ENCODE data around the gene AUTS2. TPM values are rescaled to one million over a fixed set of nuclear protein-coding genes. Genes with fewer than 3 reads are reported as not detected.

AUTS2 gene
- total and polyA plus RNA-seq, 2 donors (not counting 1 experiment from before 2014, with no cell fraction given), result 0.60 to 9.1 TPM

- Histone ChIP-seq H3K36me3 (ENCODE audit: control insufficient read depth, insufficient read depth, low read length) (no peaks in the 10 kb centered on the region), H3K27me3 (ENCODE audit: control insufficient read depth, insufficient read depth, low read length) (no peaks in the 10 kb centered on the region), H3K9ac (ENCODE audit: insufficient read depth, low read length) (no peak overlapping the region), H3K9me3 (ENCODE audit: control insufficient read depth, insufficient read depth, low read depth, low read length) (no peaks in the 10 kb centered on the region), H3K79me2 (ENCODE audit: control insufficient read depth, insufficient read depth, low read length) (no peaks in the 10 kb centered on the region), H4K20me1 (ENCODE audit: control insufficient read depth, extremely low read depth, insufficient read depth, low read length) (no peaks in the 10 kb centered on the region), H3K4me1 (ENCODE audit: control insufficient read depth, extremely low read depth, insufficient read depth, low read length) (no peaks in the 10 kb centered on the region), H3K27ac (ENCODE audit: insufficient read depth, low read length) (no peak overlapping the region), H2AFZ (ENCODE audit: low read length) (no peak overlapping the region), H3K4me3 (replicated peaks in 1 of 4; ENCODE audit: control extremely low read depth in 1 of 4, insufficient read depth in 1 of 4, low read depth in 3 of 4, low read length in 4 of 4) (no peak overlapping the region), H3K4me2 (ENCODE audit: extremely low read depth, insufficient read depth, low read length) (no peak overlapping the region)
- TF ChIP-seq EZH2 (IDR thresholded peaks at IDR 0.05; ENCODE audit: low read length, missing control alignments), result no peak
- TF ChIP-seq, protein P1, sequence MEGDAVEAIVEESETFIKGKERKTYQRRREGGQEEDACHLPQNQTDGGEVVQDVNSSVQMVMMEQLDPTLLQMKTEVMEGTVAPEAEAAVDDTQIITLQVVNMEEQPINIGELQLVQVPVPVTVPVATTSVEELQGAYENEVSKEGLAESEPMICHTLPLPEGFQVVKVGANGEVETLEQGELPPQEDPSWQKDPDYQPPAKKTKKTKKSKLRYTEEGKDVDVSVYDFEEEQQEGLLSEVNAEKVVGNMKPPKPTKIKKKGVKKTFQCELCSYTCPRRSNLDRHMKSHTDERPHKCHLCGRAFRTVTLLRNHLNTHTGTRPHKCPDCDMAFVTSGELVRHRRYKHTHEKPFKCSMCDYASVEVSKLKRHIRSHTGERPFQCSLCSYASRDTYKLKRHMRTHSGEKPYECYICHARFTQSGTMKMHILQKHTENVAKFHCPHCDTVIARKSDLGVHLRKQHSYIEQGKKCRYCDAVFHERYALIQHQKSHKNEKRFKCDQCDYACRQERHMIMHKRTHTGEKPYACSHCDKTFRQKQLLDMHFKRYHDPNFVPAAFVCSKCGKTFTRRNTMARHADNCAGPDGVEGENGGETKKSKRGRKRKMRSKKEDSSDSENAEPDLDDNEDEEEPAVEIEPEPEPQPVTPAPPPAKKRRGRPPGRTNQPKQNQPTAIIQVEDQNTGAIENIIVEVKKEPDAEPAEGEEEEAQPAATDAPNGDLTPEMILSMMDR (conservative IDR thresholded peaks at IDR 0.05 in 1 of 2, IDR thresholded peaks at IDR 0.05 in 1 of 2; ENCODE audit: low read depth in 1 of 2, low read length in 2 of 2), result no peak
- DNase-seq (ENCODE audit: low read depth in 2 of 2), result peak in 1 of 2 donors; percentile 18
Measured at GRCh38 chr7:69643708-69644445, 45.6 kb downstream of the AUTS2 start.

DNA sequence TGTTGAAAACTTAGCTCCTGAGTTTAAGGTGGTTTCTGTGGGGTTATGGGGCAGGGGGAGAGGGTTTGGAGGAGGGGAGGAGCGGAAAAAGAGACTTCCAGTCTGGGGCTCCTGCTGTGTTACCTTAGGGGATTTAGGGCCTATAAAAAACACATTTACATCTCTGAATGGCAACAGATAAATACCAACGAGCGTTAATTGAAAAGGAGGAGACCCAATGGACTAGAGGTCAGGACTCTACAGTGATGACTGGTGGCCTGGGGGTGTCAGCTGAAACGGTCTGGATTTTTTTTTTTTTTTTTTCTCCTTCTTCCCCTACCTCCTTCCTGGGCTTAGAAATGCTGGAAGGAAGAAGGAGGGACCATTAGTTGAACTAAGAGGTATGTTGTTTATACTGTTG, 47.4 kb downstream of the AUTS2 start:
- Histone ChIP-seq H3K79me2 (ENCODE audit: control insufficient read depth, insufficient read depth, low read length) (no peaks in the 10 kb centered on the region), H3K27me3 (ENCODE audit: control insufficient read depth, insufficient read depth, low read length) (no peaks in the 10 kb centered on the region), H3K4me1 (ENCODE audit: control insufficient read depth, extremely low read depth, insufficient read depth, low read length) (no peaks in the 10 kb centered on the region), H3K4me2 (ENCODE audit: extremely low read depth, insufficient read depth, low read length) (no peak overlapping the region), H4K20me1 (ENCODE audit: control insufficient read depth, extremely low read depth, insufficient read depth, low read length) (no peaks in the 10 kb centered on the region), H2AFZ (ENCODE audit: low read length) (no peak overlapping the region), H3K9ac (ENCODE audit: insufficient read depth, low read length) (no peak overlapping the region), H3K27ac (ENCODE audit: insufficient read depth, low read length) (no peak overlapping the region), H3K36me3 (ENCODE audit: control insufficient read depth, insufficient read depth, low read length) (no peaks in the 10 kb centered on the region), H3K4me3 (replicated peaks in 1 of 4; ENCODE audit: control extremely low read depth in 1 of 4, insufficient read depth in 1 of 4, low read depth in 3 of 4, low read length in 4 of 4) (no peak overlapping the region), H3K9me3 (ENCODE audit: control insufficient read depth, insufficient read depth, low read depth, low read length) (no peaks in the 10 kb centered on the region)
- DNase-seq (ENCODE audit: low read depth in 2 of 2), result no peak
- no peak for TF ChIP-seq EZH2 (IDR thresholded peaks at IDR 0.05; ENCODE audit: low read length, missing control alignments)
- TF ChIP-seq, protein P1 (conservative IDR thresholded peaks at IDR 0.05 in 1 of 2, IDR thresholded peaks at IDR 0.05 in 1 of 2; ENCODE audit: low read depth in 1 of 2, low read length in 2 of 2), result no peak

DNA sequence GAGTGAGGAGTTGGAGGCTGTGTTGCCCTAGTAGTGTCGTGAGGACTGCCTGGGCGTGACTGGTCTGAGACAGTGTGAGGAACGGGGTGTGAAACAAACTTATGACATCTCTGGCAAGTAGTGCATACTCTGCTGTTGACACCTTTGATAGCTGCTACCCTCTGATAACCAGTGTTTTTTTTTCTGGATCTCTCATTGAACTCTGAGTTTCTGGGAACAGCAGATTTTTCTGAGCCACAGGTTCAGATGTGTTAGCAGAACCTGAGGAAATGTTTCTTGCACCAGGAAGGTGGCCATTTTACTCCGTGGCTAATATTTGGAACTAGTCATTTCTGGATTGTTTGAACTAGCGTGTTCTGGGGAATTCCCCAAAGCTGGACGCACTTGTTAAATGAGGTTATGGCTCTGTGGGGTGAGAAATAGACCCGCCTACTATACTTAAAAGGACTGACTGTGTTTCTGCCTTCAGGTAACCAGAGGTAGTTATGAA, 52.9 kb downstream of the AUTS2 start:
- H3K9ac ChIP-seq (ENCODE audit: insufficient read depth, low read length), result no peak overlapping the region
- H2AFZ ChIP-seq (ENCODE audit: low read length), result no peak overlapping the region
- no peaks in the 10 kb centered on the region for H3K27me3 ChIP-seq (ENCODE audit: control insufficient read depth, insufficient read depth, low read length)

More for the DNA sequence above, 52.9 kb downstream of the AUTS2 start:
- H3K4me3 ChIP-seq (replicated peaks in 1 of 4; ENCODE audit: control extremely low read depth in 1 of 4, insufficient read depth in 1 of 4, low read depth in 3 of 4, low read length in 4 of 4), result no peak overlapping the region
- H3K4me2 ChIP-seq (ENCODE audit: extremely low read depth, insufficient read depth, low read length), result no peak overlapping the region
- H4K20me1 ChIP-seq (ENCODE audit: control insufficient read depth, extremely low read depth, insufficient read depth, low read length), result no peaks in the 10 kb centered on the region
- H3K79me2 ChIP-seq (ENCODE audit: control insufficient read depth, insufficient read depth, low read length), result no peaks in the 10 kb centered on the region
- no peaks in the 10 kb centered on the region for H3K36me3 ChIP-seq (ENCODE audit: control insufficient read depth, insufficient read depth, low read length)
- no peaks in the 10 kb centered on the region for H3K9me3 ChIP-seq (ENCODE audit: control insufficient read depth, insufficient read depth, low read depth, low read length)
- no peak overlapping the region for H3K27ac ChIP-seq (ENCODE audit: insufficient read depth, low read length)
- H3K4me1 ChIP-seq (ENCODE audit: control insufficient read depth, extremely low read depth, insufficient read depth, low read length), result no peaks in the 10 kb centered on the region
- no peak for TF ChIP-seq EZH2 (IDR thresholded peaks at IDR 0.05; ENCODE audit: low read length, missing control alignments)
- TF ChIP-seq, protein P1 (conservative IDR thresholded peaks at IDR 0.05 in 1 of 2, IDR thresholded peaks at IDR 0.05 in 1 of 2; ENCODE audit: low read depth in 1 of 2, low read length in 2 of 2), result no peak
- no peak for DNase-seq (ENCODE audit: low read depth in 2 of 2)
